ENCODE measurements around the gene MEI4. TPM values are rescaled to one million over a fixed set of nuclear protein-coding genes. Genes with fewer than 3 reads are reported as not detected.

The MEI4 gene
- total RNA-seq, 1 donor from 2014 or later: 1.0 TPM

DNA sequence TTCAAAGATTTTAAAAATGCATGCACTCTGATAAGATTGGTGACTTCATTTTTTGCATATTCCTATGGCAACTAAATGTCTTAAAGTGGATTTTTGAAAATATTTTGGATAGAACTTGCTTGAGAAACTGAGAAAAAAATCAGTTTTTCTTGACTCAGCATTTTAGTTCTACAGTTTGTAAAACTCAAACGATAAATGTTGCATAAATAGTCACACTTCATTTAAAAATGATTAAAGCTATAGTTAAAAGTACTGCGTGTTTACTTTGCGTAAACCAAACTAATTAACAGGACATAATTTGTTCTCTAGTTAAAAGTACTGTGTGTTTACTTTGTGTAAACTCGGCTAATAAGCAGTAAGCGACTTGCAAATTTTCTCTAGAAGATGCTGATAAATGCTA is 28.3 kb upstream of the MEI4 start:
- Mint-ChIP-seq H3K4me1 (no peaks in the 10 kb centered on the region), H3K4me3 (no peak overlapping the region), H3K27ac (no peak overlapping the region), H3K9me3 (no peaks in the 10 kb centered on the region), H3K36me3 (no peaks in the 10 kb centered on the region), H3K27me3 (ENCODE audit: insufficient read depth, low read depth) (no peaks in the 10 kb centered on the region)
- H3K4me2 ChIP-seq: no peak overlapping the region
- TF ChIP-seq EZH2 (IDR thresholded peaks at IDR 0.05) (no peak), EZH2phosphoT487 (IDR thresholded peaks at IDR 0.05) (no peak)
- TF ChIP-seq, protein P1, sequence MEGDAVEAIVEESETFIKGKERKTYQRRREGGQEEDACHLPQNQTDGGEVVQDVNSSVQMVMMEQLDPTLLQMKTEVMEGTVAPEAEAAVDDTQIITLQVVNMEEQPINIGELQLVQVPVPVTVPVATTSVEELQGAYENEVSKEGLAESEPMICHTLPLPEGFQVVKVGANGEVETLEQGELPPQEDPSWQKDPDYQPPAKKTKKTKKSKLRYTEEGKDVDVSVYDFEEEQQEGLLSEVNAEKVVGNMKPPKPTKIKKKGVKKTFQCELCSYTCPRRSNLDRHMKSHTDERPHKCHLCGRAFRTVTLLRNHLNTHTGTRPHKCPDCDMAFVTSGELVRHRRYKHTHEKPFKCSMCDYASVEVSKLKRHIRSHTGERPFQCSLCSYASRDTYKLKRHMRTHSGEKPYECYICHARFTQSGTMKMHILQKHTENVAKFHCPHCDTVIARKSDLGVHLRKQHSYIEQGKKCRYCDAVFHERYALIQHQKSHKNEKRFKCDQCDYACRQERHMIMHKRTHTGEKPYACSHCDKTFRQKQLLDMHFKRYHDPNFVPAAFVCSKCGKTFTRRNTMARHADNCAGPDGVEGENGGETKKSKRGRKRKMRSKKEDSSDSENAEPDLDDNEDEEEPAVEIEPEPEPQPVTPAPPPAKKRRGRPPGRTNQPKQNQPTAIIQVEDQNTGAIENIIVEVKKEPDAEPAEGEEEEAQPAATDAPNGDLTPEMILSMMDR (IDR thresholded peaks at IDR 0.05): no peak
- no peak overlapping the region for H3K9ac ChIP-seq
- no peak overlapping the region for H3K4me3 ChIP-seq
- H4K20me1 ChIP-seq (ENCODE audit: low read depth): no peaks in the 10 kb centered on the region
- H3K4me1 ChIP-seq: no peaks in the 10 kb centered on the region
- no peaks in the 10 kb centered on the region for H3F3A ChIP-seq (ENCODE audit: low read depth)
- H3K36me3 ChIP-seq: no peaks in the 10 kb centered on the region
- no peaks in the 10 kb centered on the region for H3K9me3 ChIP-seq (ENCODE audit: low read depth)
- DNase-seq (ENCODE audit: low spot score): no peak
- no peaks in the 10 kb centered on the region for H3K79me2 ChIP-seq (ENCODE audit: low read depth)
- no peak overlapping the region for H2AFZ ChIP-seq (replicated peaks)
- no peaks in the 10 kb centered on the region for H3K27me3 ChIP-seq
- no peak overlapping the region for H3K27ac ChIP-seq

- no peaks in the 10 kb centered on the region for H3K4me1 Mint-ChIP-seq
- no peaks in the 10 kb centered on the region for H3K4me1 ChIP-seq
- H3K36me3 Mint-ChIP-seq: no peaks in the 10 kb centered on the region
- no peak overlapping the region for H3K4me2 ChIP-seq
- no peaks in the 10 kb centered on the region for H3K27me3 Mint-ChIP-seq (ENCODE audit: insufficient read depth, low read depth)
- H3K27ac Mint-ChIP-seq: no peak overlapping the region
- no peaks in the 10 kb centered on the region for H3F3A ChIP-seq (ENCODE audit: low read depth)
- no peaks in the 10 kb centered on the region for H3K36me3 ChIP-seq
- no peak overlapping the region for H2AFZ ChIP-seq (replicated peaks)
- no peak overlapping the region for H3K27ac ChIP-seq
- H3K4me3 ChIP-seq: no peak overlapping the region
- no peak overlapping the region for H3K9ac ChIP-seq
- TF ChIP-seq EZH2phosphoT487 (IDR thresholded peaks at IDR 0.05): no peak
- no peaks in the 10 kb centered on the region for H3K9me3 Mint-ChIP-seq
- H3K9me3 ChIP-seq (ENCODE audit: low read depth): no peaks in the 10 kb centered on the region
- no peaks in the 10 kb centered on the region for H3K79me2 ChIP-seq (ENCODE audit: low read depth)
- DNase-seq (ENCODE audit: low spot score): no peak
- no peaks in the 10 kb centered on the region for H3K27me3 ChIP-seq
- H3K4me3 Mint-ChIP-seq: no peak overlapping the region
- H4K20me1 ChIP-seq (ENCODE audit: low read depth): no peaks in the 10 kb centered on the region
Measured at GRCh38 chr6:77626426-77626825, 26.4 kb upstream of the MEI4 start.

GRCh38 chr6:77630014-77630413 is 22.8 kb upstream of the MEI4 start:
- H2AFZ ChIP-seq (replicated peaks): no peak overlapping the region
- H3K9ac ChIP-seq: no peak overlapping the region
- no peaks in the 10 kb centered on the region for H3K27me3 ChIP-seq
- no peaks in the 10 kb centered on the region for H3K36me3 ChIP-seq
- H3K4me3 ChIP-seq: no peak overlapping the region
- no peaks in the 10 kb centered on the region for H3K4me1 ChIP-seq
- Mint-ChIP-seq H3K27me3 (ENCODE audit: insufficient read depth, low read depth) (no peaks in the 10 kb centered on the region), H3K4me1 (no peaks in the 10 kb centered on the region), H3K27ac (no peak overlapping the region), H3K4me3 (no peak overlapping the region), H3K9me3 (no peaks in the 10 kb centered on the region), H3K36me3 (no peaks in the 10 kb centered on the region)
- DNase-seq (ENCODE audit: low spot score): no peak
- H3K9me3 ChIP-seq (ENCODE audit: low read depth): no peaks in the 10 kb centered on the region
- no peak overlapping the region for H3K4me2 ChIP-seq
- no peak for TF ChIP-seq EZH2phosphoT487 (IDR thresholded peaks at IDR 0.05)
- TF ChIP-seq, protein P1 (IDR thresholded peaks at IDR 0.05): no peak
- no peak for TF ChIP-seq EZH2 (IDR thresholded peaks at IDR 0.05)
- H3F3A ChIP-seq (ENCODE audit: low read depth): no peaks in the 10 kb centered on the region
- H4K20me1 ChIP-seq (ENCODE audit: low read depth): no peaks in the 10 kb centered on the region
- no peaks in the 10 kb centered on the region for H3K79me2 ChIP-seq (ENCODE audit: low read depth)
- no peak overlapping the region for H3K27ac ChIP-seq

DNA sequence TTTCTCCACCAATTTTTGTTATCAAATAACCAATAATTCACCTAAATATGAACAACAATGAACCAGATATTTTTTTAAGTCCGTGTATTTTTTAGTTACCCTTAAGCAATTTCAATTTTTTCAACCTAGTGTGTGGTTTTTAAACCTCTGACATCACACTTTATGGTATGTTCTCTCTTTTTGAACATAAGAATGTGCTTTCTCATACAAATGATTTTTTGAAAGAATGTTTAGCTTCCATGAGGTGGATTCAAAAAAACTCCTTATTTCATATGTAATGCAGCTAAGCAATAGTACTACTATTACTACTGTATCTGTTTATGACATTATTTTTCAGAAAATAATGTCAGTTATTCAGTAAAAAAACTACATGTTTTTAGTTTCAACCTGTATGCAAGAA is 19.4 kb upstream of the MEI4 start:
- no peak overlapping the region for H3K4me2 ChIP-seq
- no peak overlapping the region for H3K27ac ChIP-seq
- no peaks in the 10 kb centered on the region for H3K9me3 Mint-ChIP-seq
- no peaks in the 10 kb centered on the region for H3K9me3 ChIP-seq (ENCODE audit: low read depth)
- no peaks in the 10 kb centered on the region for H3K27me3 Mint-ChIP-seq (ENCODE audit: insufficient read depth, low read depth)
- no peaks in the 10 kb centered on the region for H3K4me1 Mint-ChIP-seq
- H3K27ac Mint-ChIP-seq: no peak overlapping the region
- H3K4me3 Mint-ChIP-seq: no peak overlapping the region
- DNase-seq (ENCODE audit: low spot score): no peak
- no peaks in the 10 kb centered on the region for H3F3A ChIP-seq (ENCODE audit: low read depth)
- TF ChIP-seq, protein P1 (IDR thresholded peaks at IDR 0.05): no peak
- TF ChIP-seq EZH2phosphoT487 (IDR thresholded peaks at IDR 0.05) (no peak), EZH2 (IDR thresholded peaks at IDR 0.05) (no peak)
- H3K9ac ChIP-seq: no peak overlapping the region
- no peak overlapping the region for H3K4me3 ChIP-seq
- no peak overlapping the region for H2AFZ ChIP-seq (replicated peaks)
- no peaks in the 10 kb centered on the region for H3K36me3 ChIP-seq
- no peaks in the 10 kb centered on the region for H3K4me1 ChIP-seq
- no peaks in the 10 kb centered on the region for H3K27me3 ChIP-seq
- no peaks in the 10 kb centered on the region for H3K36me3 Mint-ChIP-seq
- no peaks in the 10 kb centered on the region for H3K79me2 ChIP-seq (ENCODE audit: low read depth)
- H4K20me1 ChIP-seq (ENCODE audit: low read depth): no peaks in the 10 kb centered on the region

Measured in neural progenitor cell (in vitro differentiated cells).